Adipose tissue (tissue), 3 donors: Measurements from ENCODE around the gene PIEZO1. TPM values are rescaled to one million over a fixed set of nuclear protein-coding genes. Genes with fewer than 3 reads are reported as not detected.

Experiments used
- H3K27ac ChIP-seq: one replicate; pipeline ENCODE4 v1.5.1; 2013; ENCODE audit warnings: low read depth, low read length
- WGBS, 3 donors: extraction: QIAGEN DNeasy Blood & Tissue Kit; methylation state at CpG; one replicate each; pipeline ENCODE4 v1.1.7; 2013; 5-methylcytosine and 5-hydroxymethylcytosine counted together
- polyA plus RNA-seq, 3 donors: library from polyadenylated mRNA; stranded (reverse); fragments of 200-250 nt; gene quantifications; one replicate each; pipeline ENCODE4 v1.2.3, GENCODE V29; 2013
- donor health status: healthy with polysubstance abuse.
- donor health status: Bipolar disorder and iron deficiency.
- donor health status: healthy.

The PIEZO1 gene
- polyA plus RNA-seq, 3 donors = 61.0 to 436 (median 237) TPM

- H3K27ac ChIP-seq = no peak overlapping the region
- 81 to 88% (median 86%) methylated on average over 16 of the region's 16 CpGs for WGBS, 3 donors
These were observed 34.1 kb upstream of the PIEZO1 start for GRCh38 chr16:88819126-88819525.

GRCh38 chr16:88818575-88818874, 33.5 kb upstream of the PIEZO1 start:
- WGBS, 3 donors = 85 to 88% (median 85%) methylated on average over 18 of the region's 18 CpGs
- H3K27ac ChIP-seq = no peak overlapping the region

GRCh38 chr16:88817785-88818574, 33.0 kb upstream of the PIEZO1 start:
- WGBS, 3 donors = 84 to 88% (median 88%) methylated on average over 37 to 40 of the region's 40 CpGs
- no peak overlapping the region for H3K27ac ChIP-seq

- no peak overlapping the region for H3K27ac ChIP-seq
- 83 to 94% (median 92%) methylated on average over 41 of the region's 41 CpGs for WGBS, 3 donors
These were observed 31.9 kb upstream of the PIEZO1 start for GRCh38 chr16:88816736-88817535.

GRCh38 chr16:88815901-88816589, 31.0 kb upstream of the PIEZO1 start:
- no peak overlapping the region for H3K27ac ChIP-seq
- WGBS, 3 donors = 39 to 56% (median 55%) methylated on average over 15 to 19 of the region's 19 CpGs

- 84 to 88% (median 87%) methylated on average over 10 of the region's 10 CpGs for WGBS, 3 donors
These were observed 30.2 kb upstream of the PIEZO1 start for GRCh38 chr16:88815227-88815626.

GRCh38 chr16:88814144-88814502, 29.1 kb upstream of the PIEZO1 start:
- 82 to 91% (median 87%) methylated on average over 13 of the region's 13 CpGs for WGBS, 3 donors

More at GRCh38 chr16:88815227-88815626, 30.2 kb upstream of the PIEZO1 start:
- H3K27ac ChIP-seq = no peak overlapping the region

GRCh38 chr16:88813269-88814143, 28.5 kb upstream of the PIEZO1 start:
- WGBS, 3 donors = 47 to 57% (median 55%) methylated on average over 26 of the region's 26 CpGs
- no peak overlapping the region for H3K27ac ChIP-seq

More at GRCh38 chr16:88814144-88814502, 29.1 kb upstream of the PIEZO1 start:
- no peak overlapping the region for H3K27ac ChIP-seq

- H3K27ac ChIP-seq = no peak overlapping the region
- 31 to 50% (median 36%) methylated on average over 37 of the region's 37 CpGs for WGBS, 3 donors
These were observed 27.7 kb upstream of the PIEZO1 start for GRCh38 chr16:88812513-88813268.

- H3K27ac ChIP-seq = peak within 1 kb of the TSS; percentile 70
- 0% methylated on average over 71 to 84 of the region's 84 CpGs for WGBS, 3 donors
These were observed 26.9 kb upstream of the PIEZO1 start, which contains the start of gene APRT for GRCh38 chr16:88811769-88812512. Gene APRT (minus strand): TSS chr16:88811928. CDS start chr16:88811899, 29 bp downstream.

GRCh38 chr16:88810912-88811768, 26.1 kb upstream of the PIEZO1 start:
- WGBS, 3 donors = 1 to 2% (median 2%) methylated on average over 53 to 65 of the region's 65 CpGs
- peak overlapping the region; percentile 70 for H3K27ac ChIP-seq

GRCh38 chr16:88810166-88810911, 25.3 kb upstream of the PIEZO1 start:
- 21 to 45% (median 29%) methylated on average over 12 of the region's 12 CpGs for WGBS, 3 donors
- no peak overlapping the region for H3K27ac ChIP-seq

GRCh38 chr16:88809676-88810165, 24.7 kb upstream of the PIEZO1 start:
- WGBS, 3 donors = 78 to 84% (median 79%) methylated on average over 10 of the region's 10 CpGs
- no peak overlapping the region for H3K27ac ChIP-seq

- H3K27ac ChIP-seq = no peak overlapping the region
- WGBS, 3 donors = 82 to 86% (median 83%) methylated on average over 10 of the region's 10 CpGs
These were observed 24.2 kb upstream of the PIEZO1 start for GRCh38 chr16:88809068-88809675.
